ENCODE data around the gene CHGA.

Gene CHGA

DNA sequence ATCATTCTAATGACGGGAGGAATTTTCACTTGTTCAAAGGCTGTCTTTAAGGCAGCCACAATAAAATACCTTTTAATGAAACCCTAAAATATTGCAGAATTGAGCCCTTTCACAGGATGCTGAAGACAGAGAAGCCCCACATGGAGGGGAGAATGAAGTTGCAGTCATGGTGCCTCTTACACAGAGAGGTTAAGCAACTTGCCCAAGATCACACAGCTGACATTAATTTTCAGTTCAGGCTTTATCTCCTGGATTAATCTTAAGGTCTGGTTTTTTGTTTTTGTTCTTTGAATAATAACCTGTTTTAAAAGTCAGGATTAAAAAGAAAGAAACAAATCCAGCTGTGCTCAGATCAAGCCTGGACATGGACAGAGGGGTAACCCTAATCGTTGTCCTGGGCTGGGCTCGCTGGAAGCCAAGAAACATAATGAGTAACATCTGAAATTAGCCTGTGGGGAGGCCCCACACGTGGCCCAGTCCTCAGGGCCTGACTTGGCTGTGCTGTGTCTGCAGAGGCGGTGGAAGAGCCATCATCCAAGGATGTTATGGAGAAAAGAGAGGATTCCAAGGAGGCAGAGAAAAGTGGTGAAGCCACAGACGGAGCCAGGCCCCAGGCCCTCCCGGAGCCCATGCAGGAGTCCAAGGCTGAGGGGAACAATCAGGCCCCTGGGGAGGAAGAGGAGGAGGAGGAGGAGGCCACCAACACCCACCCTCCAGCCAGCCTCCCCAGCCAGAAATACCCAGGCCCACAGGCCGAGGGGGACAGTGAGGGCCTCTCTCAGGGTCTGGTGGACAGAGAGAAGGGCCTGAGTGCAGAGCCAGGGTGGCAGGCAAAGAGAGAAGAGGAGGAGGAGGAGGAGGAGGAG, 8.0 kb downstream of the CHGA start:
- no peak for DNase-seq

DNA sequence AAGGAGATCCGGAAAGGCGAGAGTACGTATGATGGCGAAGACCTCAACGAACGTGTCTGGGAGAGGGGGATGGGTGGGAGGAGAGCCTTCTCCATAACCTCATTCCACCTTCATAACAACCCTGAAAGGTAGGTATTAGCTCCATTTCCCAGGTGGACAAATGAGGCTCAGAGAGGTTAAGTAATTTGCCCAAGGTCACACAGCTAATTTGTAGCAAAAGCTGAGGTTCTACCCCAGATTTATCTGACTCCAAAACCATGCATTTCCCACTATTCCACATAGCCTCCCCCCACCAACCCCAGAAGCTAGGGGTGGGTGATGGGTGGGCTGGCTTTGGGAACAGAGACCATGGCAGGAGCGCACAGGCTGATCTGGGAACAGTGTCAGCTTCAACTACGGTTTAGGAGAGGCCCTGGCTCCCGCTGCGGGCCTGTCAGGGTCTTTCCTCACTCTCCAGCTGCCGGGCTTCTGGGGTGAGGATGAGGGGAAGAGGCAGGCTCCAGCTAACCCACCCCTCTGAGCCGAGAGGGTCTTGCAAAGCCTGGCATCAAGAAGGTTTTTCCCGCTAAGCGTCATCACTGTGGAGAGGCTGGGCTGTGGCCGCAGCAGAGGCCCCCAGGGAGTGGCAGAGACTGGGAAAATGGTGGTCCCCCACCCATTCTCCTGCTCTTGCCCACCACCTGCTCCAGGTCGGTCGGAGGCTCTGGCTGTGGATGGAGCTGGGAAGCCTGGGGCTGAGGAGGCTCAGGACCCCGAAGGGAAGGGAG, 8.9 kb downstream of the CHGA start:
- no peak for DNase-seq

DNA sequence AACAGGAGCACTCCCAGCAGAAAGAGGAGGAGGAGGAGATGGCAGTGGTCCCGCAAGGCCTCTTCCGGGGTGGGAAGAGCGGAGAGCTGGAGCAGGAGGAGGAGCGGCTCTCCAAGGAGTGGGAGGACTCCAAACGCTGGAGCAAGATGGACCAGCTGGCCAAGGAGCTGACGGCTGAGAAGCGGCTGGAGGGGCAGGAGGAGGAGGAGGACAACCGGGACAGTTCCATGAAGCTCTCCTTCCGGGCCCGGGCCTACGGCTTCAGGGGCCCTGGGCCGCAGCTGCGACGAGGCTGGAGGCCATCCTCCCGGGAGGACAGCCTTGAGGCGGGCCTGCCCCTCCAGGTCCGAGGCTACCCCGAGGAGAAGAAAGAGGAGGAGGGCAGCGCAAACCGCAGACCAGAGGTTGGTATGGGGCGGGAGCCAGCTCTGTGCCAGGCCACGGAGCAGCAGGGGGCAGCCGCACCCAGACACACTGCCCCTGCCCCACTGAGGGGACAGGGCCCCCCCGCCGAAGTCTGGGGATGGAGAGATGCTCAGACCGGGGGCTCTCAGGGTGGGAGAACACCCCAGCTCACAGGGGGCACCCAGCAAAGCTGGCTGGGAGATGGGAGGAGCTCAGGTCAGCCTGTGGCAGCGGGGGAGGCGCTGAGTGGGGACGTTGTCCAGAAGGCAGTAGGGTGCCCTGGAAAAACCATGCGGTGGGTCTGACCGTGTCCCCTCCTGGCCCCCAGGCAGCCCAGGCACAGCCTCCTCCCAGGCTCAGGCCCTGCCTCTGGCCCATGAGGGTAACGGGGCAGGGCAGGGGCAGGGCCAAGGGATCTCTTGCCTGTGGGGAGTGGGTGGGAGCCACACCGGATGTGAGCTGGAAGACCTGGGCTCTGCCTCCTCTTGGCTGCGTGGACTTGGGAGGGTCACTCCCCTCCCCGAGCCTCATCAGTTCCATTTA, 9.8 kb downstream of the CHGA start:
- no peak for DNase-seq

DNA sequence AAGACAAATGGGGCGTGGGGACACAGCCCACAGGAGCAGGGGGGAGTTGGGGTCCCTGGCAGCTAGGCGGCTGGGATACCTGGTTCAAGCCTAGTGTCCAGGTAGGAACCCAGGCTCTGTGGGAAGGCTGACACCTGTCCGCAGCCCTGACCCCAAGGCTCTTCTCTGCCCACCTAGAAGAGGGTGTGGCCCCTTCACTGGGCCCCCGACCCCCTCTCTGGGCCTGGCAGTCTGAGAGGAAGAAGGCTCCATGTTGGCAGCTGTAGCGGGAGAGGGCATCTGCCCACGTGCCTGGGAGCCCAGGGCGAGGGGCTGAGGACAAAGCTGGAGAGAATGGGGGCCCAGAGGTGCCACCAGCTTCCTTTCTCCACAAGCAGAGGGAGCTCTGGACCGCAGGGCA, 10.5 kb downstream of the CHGA start:
- no peak for DNase-seq

DNA sequence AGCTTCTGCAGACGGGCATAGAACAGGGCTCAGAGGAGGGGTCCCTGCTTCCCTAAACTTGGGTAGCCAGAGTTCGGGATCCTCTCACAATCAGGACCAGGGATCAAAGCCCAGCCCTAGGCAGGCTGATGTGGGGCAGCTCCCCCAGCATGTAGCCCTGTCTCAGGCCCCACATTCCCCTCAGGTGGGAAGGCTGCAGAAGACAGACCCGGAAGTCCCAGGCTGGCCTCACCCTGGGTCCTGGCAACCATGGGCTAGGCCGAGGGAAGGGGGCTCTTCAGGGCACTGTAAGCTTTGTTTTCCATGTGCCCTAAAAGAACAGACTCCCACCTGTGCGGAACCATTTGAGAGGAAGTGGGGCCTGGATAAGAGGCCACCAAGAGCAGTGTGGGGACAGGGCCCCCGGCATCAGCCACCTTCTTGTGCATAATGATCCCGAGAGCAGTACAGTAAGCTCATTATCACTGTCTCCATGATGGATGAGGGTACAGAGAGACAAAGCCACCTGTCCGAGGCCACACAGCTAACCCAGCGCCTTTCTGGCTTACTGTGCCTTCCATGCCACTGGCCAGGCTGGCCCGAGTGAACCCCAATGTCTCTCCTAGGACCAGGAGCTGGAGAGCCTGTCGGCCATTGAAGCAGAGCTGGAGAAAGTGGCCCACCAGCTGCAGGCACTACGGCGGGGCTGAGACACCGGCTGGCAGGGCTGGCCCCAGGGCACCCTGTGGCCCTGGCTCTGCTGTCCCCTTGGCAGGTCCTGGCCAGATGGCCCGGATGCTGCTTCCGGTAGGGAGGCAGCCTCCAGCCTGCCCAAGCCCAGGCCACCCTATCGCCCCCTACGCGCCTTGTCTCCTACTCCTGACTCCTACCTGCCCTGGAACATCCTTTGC, 11.5 kb downstream of the CHGA start:
- DNase-seq, result no peak

DNA sequence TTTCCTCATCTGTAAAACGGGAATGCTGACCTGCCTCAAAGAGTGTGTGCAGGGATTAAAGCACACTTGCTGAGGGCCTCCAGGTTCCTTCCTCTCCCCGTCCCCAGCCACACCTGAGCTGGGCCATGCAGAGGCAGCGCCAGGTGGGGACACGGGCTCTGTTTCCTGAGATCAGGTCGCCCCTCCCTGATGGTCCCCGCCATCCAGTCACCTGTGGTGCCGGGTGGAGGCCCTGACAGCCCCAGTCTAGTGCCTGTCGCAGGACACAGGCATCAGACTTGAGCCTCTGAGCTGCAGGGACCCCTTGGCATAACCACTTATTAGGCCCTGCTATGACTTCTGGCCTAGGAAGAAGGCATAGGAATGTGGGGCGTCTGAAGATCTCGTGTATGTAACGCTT, 12.5 kb downstream of the CHGA start:
- no peak for DNase-seq

DNA sequence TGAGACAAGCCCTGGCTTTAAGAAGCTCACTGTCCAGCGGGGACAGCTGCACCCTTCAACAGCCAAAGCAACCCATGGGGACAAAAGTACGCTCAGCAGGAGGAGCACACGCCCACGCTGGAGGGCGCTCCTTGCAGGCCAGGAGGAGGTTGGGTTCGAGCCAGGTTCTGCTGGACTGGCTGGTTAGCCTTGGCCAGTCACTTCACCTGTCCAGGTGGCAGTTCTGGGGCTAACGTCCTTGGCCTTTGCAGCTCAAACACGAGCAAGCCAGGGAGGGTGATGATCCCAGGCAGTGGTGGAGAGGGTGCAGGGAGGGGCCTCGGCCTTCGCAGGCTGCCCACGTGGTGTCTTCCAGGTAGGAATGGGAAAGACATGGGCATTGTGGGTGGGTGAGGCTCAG, 13.1 kb downstream of the CHGA start:
- DNase-seq, result no peak

DNA sequence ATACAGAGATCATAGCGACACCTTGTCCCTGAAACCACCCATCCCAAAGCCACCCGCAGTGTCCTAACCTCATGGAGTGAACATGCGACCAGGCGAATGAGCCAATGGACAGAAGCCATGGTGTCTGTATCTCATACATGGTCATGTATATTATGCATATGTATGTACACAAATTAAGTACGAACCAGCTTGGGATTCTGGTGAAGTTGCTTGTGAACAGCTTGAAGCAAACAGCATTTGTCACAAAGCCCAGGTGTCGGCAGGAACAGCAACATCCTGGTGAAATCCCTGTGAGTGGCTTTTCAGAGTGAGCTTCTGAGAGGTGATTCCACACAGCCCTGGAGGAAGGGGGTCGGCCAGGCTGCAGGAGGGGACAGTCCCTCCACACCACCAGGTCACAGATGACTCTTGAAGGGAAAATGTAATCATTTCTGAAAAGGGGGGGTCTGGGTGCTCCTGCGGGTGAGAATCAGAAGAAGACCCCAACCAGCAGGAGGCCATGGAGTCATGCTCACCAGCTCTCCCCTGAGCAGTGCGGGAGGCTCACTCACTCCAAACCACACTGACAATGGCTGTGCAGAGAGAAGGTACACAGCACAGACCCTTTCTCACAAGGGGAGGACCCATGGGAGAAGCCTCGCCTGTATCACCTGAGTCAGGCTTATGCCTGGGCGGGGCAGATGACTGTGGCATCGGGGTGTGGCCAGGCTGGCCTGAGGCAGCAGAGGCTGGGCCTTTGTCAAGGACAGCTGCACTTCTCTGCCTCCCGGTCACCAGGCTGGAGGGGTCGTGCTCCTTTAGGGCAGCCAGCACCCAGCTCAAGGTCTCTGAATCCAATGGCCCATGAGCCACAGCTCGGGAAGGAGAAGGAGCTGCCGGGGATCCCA, 14.3 kb downstream of the CHGA start:
- no peak for DNase-seq

DNA sequence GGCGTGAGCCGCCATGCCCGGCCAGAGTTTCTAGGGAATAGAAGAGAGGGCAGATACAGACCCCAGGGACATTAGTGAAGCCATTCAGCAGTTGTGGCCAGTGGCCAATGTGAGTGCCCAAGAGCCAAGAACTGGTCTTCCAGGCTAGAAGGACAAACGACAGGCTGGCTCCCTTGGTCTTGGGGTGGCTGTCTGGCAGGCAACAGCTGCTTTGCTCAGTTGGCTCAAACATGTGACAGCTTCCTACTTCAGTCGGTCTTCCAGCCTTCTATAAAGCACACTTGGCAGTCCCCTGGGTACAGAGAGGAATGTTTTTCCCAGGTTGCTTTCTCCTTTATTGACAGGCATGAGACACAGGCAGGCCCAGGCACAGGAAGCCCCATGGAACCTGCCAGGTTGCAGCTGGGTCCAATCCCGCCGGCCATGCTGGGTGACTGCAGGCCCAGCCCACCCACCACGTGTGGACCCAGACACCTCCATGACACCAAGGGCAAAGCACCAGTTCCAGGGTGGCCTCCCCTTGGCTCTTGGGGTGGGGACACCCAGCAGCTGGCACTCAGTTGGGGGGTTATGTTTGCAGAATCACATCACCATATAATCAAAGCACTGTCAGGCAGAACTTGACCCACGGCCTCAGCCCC, 15.4 kb downstream of the CHGA start:
- no peak for DNase-seq

DNA sequence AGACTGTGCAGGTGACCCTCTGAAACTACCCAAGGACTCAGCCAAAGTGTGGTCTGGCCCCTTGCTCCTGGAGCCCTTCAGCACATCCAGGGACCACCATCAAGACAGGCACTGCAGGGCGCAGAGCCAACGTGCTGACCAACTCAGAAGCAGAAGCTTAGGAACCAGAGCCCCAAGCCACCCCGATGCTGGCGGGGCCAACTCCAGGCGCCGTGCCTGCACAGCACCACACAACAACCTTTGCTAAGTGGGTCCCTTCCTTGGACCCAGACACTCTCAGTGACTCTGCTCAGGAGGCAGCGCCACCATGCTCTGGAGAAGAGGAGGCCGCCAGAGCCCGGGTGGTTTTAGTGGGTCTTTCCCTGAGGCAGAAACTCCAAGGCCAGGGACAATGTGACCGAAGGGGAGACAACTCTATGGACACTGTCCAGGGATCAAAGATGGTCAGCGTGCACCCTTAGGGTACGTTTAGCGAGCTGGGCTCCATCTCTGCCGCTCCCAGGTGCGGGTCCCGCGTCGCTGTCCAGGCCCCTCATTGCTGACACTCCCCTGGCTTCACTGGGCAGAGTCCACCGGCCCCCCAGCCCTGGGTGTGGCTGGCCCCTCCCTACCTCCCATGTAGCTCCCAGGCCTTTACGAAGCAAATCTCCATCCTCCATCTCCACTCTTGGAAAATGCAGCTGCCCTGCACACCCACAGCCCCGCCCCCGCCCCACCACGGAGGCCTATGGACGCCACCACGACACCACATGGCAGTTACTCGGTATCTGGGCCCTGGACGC, 16.1 kb downstream of the CHGA start:
- no peak for DNase-seq

DNA sequence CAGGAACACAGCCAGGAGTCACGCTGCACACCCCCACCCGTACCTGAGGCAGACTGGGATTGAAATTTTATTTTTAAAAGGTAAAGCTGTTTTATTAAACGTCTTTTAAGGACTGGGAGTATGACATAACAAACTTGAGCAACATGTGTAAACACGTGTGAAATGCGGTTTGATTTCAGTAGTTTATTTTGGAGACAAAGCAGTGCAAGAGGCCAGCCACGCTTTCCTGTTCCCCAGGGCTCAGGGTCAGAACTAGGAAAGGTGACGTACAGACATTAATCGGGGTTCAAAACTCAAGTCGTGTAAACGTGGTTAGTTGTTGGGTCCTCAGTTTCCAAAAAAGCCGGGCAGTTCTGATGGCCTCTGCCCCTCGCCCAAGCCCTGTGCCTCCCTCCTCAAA, 16.7 kb downstream of the CHGA start:
- no peak for DNase-seq

DNA sequence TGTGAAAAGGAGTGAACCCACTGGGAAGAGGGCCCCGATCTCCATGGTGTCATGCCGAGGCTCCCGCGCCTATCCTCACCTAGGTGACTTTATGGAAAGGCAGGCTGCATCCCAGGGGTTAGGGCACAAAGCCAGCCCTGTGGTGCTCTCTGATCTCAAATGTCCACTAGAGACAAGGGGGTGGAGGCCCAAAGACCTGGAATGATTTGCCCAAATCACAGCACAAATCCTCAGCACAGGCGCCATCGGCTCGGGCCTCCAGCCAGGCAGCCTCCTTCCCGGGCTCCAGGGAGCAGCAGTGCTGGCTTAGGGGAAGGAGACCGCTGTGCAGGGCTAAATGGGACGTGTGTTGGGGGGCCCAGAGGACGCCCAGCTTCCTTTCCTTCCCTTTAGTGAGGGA, 17.6 kb downstream of the CHGA start:
- no peak for DNase-seq

DNA sequence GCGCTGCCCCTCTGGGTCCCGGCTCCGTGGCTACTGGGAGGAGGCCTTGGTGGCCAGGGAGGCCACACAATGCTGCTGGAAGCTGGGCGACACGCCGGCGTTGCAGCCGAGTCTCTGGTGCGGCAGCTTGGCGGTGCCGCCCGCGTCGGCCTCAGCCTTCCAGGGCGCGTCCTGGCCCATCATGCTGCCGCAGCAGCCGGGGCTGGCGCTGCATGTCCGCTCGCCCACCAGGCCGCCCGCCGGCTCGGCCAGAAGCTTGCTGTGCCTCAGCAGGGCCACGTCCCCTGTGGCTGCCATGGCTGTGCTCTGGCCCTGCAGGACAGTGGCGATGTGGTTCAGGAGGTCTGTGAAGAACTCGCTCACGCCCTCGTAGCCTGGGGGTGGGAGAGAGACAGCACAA, 18.6 kb downstream of the CHGA start:
- no peak for DNase-seq

DNA sequence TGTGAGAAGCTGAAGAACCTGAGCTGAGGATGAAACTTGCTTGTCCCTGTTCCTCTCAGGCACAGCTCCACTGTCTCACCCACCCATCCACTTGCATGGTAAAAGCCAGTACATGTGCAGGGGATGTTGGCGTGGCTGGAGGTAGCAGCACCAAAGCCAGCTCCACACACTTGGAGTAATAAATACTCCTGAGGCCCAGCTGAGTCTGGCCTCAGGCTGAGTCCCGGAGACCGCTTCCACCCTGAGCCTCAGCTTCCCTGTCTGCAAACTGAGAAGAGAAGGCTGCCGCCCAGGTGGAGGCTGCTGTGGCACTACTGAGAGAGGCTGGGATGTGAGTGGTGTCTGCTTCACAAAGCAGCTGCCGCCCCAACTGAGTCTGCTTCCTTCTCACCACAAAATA, 19.2 kb downstream of the CHGA start:
- no peak for DNase-seq

DNA sequence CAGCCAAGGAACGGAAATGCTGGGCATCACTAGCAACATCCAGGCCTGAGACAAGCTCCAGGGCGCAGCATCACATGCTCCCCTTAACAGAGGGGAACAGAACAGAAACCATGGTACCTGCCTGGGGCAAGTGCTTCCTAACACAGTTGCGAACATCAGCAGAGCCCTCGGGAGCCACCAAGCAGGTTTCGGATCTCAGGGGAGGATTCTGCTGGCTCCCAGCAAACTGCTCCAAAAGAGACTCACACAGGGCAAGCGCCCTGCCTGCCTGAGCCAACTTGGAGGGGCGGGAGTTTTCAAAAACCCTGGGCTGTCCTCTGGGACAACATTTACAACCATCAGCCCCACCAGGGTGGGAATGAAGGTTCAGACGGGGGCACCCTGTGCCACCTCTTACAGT, 19.6 kb downstream of the CHGA start:
- no peak for DNase-seq

DNA sequence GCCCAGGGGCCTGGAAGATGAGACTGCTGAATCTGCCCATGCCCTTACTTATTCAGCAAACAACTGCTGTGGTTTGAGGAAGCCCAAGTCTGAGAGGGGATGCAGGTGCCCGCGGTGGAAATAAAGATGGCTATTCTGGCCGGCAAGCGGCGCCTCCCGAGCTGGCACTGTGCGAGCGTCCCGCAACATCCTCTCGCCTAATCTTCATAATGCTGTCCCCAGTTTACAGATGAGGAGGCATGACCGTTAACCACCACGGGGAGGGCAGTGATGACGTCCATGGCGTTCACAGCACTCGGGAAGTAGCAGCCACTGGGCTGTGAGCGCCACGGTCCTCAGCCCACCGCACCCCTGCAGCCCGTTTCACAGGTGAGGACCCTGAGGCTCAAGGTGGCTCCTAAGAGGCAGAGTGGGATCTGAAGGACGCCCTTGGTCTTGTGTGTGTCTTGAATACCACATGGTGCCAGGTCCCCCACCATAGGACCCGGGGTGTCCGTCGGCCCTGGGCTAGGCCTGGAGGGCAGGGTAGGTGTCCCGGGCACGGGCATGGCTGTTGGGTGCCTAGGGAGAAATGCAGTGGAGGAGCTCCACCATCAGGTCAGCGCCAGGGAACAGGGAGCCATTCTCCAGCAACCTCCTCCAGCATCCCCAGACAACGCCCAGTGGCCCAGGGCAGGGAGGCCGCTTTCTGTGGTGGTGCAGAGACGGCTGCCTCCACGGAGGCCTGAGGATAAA, 20.2 kb downstream of the CHGA start:
- no peak for DNase-seq

DNA sequence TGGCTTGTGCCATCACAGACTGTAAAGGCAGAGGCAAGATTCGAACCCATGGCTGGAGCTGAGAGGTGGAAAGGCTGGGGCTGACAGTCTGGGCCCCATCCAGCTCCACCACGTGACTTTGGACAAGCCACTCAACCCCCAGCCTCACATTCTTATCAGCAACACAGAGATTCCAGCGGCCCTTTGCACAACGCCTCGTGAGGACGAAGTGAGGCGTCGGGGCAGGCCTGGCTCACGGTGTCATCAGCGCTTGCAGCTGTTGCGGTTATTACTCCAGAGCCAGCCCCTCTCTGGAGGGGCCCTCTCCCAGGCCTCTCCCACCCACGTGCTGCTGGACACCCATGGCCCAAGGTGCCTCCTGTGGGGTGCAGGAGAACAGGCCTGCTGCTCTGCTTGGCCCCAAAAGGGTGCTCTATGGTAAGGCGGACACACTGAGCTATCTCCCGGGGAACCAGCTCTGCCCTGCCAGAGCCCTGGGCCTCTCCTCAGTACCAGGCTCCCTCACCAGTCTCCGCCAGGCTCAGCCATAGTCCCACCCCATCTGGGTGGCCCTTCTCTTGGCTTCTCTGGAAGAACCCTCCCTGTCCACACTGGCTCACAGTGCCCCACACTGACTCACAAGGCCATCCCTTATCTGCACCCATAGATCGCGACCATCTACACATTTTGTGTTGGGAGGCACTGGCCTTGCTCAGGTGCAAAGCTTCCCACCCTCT, 21.1 kb downstream of the CHGA start:
- no peak for DNase-seq

DNA sequence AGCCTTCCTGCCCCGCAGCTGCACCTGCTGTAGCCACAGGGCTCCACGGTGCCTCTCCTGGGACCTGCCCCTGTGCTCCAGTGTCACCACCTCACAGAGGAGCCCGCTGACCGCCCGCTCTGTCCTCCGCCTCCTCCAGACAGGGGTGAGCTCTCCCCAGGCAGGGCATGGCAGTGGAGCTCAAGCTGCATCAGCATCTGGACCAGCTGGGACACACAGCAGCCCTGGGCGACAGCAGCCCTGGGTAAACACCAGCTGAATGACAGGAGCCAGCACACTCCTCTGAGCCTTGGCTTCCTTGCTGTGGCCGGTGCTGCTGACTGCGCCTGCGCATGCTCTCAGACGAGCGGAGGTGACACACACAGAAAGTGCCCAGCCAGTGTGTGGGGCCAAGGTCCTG, 22.0 kb downstream of the CHGA start:
- DNase-seq, result no peak

Measured in SIG-M5 (cell line).